Amygdala (tissue), 56 donors: ENCODE results near the gene C16orf90.
A peak's percentile ranks its signal among the peaks of the same experiment; 100 is the strongest.

Experiments used
- DNase-seq, 56 donors: peaks; one replicate each; lab custom pipeline; 2025; lab: John Stamatoyannopoulos, UW

C16orf90 gene, protein sequence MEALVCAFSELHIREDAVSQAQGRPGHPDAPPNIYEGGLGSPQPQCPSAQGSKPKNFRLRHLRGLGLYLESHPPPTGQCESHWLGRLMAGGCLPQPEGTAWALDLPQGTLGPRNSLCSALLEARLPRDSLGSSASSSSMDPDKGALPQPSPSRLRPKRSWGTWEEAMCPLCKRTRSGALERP

DNA sequence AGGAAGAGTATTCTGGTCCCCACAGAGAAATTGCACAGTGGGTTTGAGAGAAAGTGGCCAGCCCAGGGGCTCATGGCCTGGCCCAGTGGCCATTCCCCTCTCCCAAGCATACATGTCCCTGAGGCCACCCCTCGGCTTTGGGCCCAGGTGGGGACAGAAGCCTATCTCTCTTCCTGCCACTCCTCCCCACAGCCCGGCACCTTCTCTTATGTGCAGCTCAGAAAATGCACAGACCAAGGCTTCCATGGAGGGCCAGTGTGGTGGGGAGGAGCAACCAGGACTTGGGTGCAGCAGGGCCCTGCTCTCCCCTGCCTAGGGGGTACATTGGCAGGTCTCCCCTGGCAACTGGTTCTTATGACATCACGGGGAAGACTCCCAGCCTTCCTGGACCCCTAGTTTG lies at the start of gene C16orf90:
Gene C16orf90, minus strand, starts transcription at position 314 of the 400 bp plus-strand sequence. Its CDS starts 68 bp downstream, at position 246.
- DNase-seq: no peak

DNA sequence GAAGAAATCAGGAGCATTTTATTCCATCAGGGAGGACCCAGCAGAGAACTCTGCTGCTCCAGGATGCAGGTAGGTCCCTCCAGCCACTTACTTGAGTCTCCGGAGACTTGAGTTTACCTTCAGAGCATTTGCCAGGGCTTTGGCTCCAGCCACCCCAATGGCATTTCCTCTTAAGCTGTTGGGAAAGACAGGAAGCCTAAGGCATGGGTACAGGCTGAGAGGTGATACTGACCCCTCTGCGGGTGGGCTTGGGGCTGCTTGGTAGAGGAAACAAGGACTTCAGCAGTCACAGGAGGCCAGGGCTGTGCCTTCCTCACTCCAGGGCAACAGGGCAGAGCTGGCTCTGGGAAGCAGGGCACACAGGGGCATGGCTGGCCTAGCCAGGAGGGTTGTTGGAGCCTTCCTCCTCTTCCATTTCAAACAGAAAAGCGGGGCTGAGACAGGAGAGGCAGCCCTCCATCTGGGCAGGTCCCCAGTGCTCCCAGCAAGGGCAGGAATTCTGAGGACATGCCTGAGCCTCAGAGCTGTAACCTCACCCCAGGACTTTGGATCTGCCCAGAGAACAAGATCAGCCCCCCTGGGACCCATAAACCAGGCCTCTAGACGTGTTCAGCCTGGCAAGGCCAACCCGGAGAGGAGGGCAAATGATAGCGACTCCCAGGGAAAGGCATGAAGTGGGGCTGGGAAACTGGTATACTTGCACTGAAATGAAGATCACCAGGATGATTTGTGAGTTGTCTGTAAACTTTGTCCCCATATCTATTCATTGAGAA lies 47.5 kb upstream of the C16orf90 start:
- no peak for DNase-seq

DNA sequence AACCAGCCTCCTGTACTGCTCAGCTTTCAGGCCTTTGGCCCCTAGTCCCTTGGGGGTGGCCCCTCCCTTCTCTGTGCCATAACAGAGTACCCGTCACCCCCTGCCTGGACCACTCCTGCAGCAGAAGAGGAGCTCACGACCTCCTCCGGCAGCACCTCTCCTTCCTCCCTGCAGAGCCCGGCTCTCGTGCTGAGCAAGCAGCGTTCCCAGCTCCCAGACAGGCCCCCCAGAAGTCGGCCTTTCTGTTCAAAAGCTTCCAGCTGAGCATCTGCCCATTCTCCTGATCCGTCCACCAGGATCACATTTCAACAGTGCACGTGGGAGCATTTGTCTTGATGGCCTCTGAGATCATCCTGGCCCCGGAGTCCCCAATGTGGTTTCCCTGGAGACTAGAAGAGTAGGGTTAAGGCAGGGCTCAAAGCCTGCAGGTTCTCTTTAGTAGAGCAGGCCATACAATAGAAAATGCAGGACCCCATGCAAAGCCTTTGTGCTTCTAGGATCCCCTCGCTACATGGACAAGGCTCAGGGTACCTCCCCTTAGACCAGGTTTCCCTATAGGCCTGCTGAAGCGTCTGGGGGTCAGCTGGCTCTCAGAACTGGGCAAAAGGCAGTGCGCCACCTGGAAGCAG lies 46.4 kb upstream of the C16orf90 start:
- DNase-seq: no peak

DNA sequence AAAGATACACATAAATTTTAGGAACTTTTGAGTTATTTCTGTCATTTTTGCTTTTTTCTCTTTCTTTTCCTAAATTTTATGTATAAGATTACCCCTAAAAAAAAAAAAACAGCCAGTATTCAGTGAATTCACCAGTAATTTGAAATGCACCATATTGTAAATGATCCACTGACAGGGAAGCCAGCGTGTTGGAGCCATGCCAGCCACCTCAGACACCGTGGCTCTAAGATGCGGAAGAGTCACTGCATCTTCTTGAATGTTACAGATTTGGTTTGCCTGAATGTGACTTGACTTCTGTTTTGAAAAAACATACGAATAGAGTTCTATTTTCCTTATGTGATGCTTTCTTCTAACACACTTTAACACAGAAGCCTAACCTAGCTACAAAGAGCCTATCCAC lies 42.9 kb upstream of the C16orf90 start:
- DNase-seq: no peak

DNA sequence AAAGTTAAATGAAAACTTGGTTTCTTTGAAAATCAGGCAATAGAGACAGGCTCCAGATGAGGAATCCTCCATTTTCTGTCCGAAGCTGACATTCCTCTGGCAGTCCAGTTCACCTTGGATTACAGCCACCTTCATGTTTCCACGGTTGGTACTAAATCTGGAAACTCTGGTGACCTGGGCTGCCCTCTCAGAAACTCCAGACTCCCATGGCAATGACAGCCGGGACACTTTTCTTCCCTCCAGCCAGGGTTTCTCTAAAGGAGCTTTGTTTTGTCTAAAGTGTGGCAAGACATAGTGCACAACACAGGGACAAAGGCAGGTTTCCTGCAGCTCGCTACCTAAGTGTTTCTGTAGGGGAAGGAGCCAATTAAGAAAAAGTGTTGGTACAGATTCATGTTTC lies 41.6 kb upstream of the C16orf90 start:
- peak in 5 of 56 donors; percentile 15 to 26 (median 23) for DNase-seq

DNA sequence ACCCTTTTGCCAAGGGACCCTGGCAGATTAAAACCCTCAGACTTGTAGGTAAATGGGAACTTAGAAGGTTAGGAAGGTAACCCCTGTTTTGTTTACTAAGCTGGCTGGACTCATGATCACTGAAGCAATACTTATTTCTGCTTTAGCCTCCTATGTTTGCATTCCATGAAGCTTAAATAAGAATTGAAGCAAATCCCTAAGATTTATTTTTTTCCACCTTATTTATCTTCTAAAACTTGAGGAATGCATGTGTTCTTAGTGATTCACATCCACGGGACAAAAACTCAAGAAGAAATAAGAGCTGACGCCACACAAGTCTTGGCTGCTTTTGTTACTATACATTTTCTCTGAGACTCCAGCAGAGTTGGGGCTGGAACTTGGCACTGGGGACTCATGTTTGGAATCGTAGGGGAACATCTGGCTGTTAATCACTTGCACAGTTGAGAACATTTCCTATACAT lies 41.0 kb upstream of the C16orf90 start:
- no peak for DNase-seq

DNA sequence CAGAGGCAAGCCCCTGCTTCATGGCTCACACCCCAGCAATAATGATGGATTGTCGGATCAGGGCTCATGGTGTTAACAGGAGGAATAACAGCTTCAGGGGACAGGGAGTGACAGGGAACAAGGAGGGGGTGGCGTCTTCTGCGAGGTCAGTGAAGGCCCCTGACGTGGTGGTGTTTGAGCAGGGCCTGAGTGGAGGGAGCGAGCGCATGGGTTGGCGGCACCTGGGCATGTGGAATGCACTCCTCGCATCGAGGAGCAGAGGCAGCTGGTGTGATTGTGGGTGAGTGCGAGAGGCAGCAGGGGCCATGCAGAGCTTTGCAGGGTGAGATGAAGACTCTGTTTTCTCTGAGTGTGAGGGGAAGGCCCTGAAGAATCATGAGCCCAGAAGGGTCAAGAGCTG lies 38.8 kb upstream of the C16orf90 start:
- DNase-seq: no peak

DNA sequence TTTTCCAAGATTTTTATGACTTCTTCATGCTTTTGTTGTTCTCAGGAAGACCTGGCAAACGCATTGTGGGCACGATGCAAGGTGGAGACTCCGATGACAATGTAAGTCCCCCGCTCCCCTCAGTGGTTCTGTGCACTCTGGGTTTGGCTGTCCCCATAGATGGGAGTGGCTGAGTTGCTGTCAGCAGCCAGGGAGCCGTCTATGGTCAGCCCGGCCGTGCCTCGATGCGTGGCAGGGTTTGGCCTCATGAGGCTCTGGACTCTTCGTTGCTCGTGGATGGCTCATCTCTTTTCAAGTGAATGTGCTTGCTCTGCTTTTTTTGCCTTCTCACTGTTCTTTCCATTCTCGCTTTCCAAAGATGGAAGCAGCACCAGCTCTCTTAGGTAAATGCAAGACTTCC lies 37.5 kb upstream of the C16orf90 start:
- no peak for DNase-seq

DNA sequence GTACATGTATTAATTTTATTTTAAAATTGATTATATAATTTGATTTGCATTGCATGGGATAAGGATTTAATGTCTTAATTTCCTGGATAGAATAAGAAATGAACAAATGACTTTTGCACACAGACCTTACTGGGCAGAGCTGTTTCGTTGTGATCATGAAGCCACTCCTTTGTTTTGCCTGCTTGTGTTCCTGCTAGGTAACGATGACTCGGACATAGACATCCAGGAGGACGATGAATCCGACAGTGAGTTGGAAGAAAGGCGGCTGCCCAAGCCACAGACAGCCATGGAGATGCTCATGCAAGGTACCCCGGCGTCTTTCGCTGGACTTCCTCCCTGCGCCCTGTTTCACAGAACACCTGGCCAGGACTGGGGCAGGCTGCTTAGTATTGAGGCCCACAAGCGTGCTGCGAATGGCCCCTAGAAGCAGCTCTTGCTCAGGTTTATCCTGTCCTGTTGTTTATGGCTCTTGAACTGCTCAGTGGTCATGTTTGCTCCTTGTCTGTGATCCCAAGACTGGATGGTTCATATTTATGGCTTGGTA lies 35.2 kb upstream of the C16orf90 start:
- no peak for DNase-seq

DNA sequence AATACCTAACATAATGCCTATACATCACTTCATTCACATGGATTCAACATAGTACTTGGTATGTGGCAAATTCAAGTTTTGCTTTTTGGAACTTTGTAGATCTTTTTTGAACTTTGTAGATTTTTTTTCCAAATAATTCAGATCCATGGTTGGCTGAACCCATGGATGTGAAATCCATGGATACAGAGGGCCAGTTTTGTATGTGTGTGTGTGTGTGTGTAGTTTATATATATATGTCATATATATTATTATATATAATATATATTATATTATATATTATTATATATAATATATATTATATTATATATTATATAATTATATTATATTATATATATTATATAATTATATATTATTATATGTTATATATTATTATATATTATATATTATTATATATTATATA lies 33.9 kb upstream of the C16orf90 start:
- no peak for DNase-seq

DNA sequence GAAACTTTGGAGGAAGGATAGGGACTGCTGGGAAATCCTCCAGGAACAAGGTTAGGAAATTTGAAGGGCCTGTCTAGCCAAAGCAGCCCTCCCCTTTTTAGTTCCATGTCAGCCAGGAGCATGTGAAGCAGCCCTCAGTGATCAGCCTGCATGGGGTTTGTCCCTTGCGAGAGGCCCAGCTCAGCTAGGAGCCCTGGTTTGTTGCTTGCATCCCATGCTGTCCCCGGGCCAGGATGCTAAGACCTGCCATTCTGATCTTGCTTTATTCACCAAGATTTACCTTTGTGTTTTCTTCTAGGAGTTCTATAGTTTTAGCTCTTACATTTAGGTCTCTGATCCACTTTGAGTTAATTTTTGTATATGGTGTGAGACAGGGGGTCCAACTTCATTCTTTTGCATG lies 33.1 kb upstream of the C16orf90 start:
- DNase-seq: no peak

DNA sequence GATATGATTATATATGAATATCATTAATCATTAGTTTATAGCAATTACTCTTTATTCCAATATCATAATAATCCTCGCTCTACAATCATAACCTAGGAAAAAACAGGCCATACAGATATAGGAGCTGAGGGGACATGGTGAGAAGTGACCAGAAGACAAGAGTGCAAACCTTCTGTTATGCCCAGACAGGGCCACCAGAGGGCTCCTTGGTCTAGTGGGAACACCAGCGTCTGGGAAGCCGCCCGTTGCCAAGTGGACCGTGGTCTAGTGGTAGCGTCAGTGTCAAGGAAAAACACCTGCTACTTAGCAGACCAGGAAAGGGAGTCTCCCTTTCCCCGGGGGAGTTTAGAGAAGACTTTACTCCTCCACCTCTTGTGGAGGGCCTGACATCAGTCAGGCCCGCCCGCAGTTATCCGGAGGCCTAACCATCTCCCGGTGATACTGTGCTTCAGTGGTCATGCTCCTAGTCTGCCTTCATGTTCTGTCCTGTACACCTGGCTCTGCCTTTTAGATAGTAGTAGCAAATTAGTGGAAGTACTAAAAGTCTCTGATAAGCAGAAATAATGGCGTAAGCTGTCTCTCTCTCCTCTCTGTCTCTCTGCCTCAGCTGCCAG lies 32.0 kb upstream of the C16orf90 start:
- peak in 37 of 56 donors; percentile 1 to 78 (median 34) for DNase-seq

DNA sequence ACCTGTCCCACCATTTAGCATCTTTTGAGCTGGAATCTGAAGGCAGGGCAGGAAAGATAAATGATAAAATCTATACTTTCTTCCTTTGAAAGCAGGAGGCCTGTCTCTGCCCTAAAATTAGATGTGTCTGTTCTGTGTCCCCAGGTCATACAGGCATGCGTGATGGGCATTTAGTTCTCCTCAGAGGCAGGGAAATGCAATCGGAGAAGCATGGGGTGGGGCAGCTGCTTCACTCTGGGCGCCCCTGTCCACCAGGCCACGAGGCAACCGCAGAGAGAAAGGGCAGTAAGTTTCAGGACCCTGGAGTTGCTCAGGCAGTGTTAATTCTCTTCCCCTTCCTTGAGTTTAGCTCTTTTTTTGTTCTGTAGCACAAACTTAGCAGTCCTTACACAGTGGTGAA lies 30.7 kb upstream of the C16orf90 start:
- DNase-seq: no peak

DNA sequence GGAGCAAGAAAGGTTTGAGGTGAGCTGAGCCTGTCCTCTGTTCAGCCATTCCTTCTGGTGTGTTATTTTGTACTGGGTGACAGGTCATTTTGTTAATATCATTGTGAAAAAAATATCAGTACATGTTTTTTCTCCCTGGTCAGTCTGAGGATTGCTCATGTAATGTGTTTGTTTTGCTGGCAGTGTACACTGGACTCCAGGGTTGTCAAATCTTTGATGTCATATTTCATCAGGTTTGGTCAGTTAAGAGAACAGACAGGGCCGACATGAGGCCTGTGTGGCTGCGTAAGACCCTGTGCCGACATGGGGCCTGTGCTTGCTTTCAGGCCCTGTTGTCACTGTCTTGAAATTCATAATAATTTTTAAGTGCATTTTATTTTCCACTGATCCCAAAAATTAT lies 28.0 kb upstream of the C16orf90 start:
- no peak for DNase-seq

DNA sequence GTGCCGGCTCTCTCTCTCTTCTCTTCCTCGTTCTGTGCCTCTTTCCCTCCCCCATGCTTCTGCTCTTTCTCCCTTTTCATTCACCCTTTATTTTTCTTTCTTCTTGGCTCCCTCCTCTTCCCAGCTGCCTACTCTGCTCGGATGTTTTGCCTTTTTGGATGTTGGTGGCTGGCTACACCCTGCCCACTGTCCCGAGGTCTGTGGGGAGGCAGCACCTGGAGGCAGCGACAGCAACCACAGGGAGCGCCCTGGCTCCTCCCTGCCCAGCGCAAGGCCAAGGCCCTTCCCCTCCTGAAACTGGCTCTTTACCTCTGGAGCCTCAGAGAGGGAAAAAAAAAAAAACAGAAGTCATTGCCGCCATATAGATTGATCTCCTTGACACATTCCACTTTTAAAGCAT lies 25.6 kb upstream of the C16orf90 start:
- DNase-seq: no peak

DNA sequence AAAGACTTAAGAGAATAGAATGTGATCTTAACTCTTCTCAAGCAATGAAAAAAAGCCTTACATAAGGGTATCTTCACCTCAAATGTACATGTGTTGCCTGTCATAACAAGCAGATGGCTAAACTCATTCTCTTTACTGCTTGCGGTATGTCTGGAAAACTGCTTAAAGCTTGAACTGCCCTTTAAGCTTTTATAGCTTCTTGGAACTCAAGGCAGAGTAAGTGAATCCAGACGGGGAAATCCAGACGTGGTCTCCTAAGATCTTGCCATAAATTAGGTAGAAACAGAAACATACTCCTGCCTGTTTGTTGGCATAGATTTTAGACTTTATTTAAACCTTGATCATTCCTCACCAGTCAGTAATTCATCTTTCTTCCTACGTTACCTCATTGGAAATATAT lies 25.1 kb upstream of the C16orf90 start:
- DNase-seq: no peak

DNA sequence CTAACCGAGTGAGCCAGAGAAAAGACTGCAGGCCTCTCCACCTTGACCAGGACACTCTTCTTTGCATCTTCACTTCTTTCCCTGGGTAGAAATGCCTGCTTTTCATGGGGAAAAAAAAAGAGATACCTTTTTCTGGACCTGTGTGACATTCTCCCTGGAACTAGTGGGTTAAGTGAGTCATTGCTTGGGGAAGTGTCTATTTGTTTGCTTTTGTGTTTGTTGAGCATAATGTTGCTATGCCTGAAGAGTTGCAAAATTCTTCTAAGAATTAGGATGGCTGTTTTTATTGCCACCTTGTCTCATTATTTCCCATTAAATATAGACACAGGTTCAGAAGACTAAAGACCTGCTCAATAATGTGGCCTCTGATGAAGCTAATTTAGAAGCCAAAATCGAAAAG lies 24.3 kb upstream of the C16orf90 start:
- no peak for DNase-seq

DNA sequence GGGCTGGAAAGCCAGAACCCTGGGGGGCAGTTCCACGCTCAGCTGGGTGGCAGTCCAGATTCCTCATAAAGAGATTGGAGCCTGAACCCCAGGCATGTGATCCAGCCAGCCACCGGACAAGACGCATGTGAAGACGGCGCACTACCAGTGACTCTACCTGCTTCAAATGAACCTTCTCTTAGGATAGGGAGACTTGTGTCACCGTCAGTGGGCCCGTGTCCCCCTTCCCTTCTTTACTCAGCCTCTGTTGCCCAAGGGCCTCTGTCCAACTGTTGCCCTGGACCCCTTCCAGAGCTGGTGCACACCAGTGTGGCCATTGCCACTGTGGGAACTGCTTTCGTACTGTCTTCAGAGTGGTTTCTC lies 23.7 kb upstream of the C16orf90 start:
- no peak for DNase-seq

DNA sequence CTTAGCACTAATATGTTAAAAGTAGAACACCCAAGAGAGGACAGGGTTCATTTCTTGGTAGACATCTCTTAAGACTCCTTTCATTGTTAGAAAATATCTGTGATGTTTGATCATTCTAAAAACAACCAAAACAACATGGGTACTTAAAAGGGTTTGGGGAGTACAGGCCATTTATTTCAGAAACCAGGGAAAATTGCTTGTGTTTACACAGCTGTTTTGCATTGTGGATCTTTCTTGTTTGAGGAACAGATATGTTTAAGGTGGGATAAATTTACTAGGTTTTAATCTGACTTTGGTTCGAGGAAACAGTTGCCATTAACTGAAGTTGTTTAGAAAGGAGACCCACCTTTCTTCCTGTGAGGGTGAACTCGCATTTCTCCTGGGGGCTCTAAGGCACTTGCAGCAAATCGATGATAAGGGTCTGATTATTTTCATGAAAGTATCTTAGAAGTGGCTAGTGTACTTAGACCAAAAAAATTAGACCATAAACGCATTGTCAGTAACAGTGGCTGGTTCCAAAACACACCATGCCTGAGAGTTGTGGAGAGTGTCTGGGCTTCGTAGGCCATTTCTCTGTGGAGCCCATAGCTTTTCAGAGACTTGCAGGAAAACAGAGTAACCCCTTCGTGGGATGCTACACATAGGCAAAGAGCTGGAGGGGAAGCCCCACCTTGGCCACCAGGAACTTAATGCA lies 23.1 kb upstream of the C16orf90 start:
- no peak for DNase-seq

DNA sequence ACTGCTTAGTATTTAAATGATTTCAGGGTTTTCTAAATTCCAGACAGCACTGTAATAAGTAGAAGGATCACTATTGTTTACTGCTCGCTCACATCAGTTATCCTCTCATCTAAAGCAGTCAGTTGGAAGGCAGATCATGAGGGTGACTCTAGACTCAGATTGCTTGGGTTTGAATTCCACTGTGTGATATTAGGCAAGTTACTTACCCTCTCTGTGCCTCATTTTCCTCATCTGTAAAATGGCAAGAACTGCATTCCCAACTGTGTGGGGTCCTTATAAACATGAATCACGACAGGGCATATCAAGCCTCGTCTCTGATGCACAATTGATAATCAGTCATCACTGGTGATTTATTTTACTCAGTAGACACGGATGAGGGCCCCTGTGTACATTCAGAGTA lies 20.6 kb upstream of the C16orf90 start:
- no peak for DNase-seq

DNA sequence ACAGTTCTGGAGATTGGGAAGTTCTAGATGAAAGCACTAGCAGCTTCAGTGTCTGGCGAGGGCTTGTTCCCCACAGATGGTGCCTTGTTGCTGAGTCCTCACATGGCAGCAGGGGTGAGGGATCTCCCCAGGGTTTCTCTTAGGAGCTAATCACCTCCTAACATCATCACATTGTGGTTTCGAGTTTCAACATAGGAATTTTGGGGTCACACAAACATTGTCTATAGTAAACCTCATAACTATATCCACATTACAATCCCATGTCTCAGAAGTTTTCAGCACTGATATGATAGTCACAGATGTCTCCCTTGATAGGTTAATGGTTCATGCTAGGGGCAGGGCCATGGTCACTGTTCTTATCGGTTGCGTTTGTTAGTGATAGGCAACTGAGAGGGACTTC lies 19.3 kb upstream of the C16orf90 start:
- DNase-seq: no peak
